Rectal smooth muscle tissue (tissue), 1 donor: ENCODE results near the gene SBNO1.

Experiments
- H3K27ac ChIP-seq: one replicate; pipeline ENCODE4 v1.7.0; 2013; ENCODE audit warnings: low read depth, low read length, inconsistent platforms
- H3K27me3 ChIP-seq: one replicate; pipeline ENCODE4 v1.7.0; 2013; ENCODE audit warnings: low read length; ENCODE audit not compliant: control insufficient read depth, insufficient read depth
- H3K36me3 ChIP-seq: one replicate; pipeline ENCODE4 v1.7.0; 2013; ENCODE audit warnings: low read length; ENCODE audit not compliant: control insufficient read depth, insufficient read depth
- H3K4me1 ChIP-seq: one replicate; pipeline ENCODE4 v1.7.0; 2013; ENCODE audit warnings: low read length; ENCODE audit not compliant: control insufficient read depth, insufficient read depth
- H3K4me3 ChIP-seq: one replicate; pipeline ENCODE4 v1.7.0; 2013; ENCODE audit warnings: low read length
- H3K9ac ChIP-seq: one replicate; pipeline ENCODE4 v1.7.0; 2013; ENCODE audit warnings: low read length

Gene SBNO1

DNA sequence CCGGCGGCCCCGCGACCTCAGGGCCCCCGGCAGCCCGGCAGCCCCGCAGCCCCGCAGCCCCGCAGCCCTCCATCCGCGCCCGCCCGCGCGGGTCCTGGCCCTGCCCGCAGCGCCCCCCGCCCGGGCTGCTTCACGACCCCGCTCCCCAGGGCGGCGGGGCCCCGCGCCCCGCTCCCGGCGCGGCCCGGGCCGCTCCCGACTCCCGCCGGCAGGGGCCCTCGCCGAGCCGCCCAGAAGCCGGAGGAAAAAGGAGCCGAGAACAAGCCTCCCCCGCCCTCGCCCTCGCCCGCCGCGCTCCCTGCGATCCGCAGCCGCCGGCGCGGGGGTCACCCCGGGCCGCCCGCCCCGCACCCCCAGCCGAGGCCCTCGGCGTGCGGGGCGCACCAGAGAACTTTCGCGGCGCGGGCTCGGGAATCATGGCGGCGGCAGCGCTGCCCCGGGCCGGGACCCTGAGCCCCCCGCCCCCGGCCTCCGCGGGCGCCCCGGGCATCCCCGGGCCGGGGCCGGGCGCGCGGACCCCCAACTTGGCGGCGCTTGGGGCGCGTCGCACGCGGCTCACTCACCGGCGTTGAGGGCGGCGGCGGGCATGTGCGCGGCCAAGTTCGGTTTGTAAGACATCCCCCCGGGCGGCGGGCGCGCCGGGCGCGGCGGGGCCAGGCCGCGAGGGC is 93.5 kb downstream of the SBNO1 start:
- H3K36me3 ChIP-seq = peaks cover 6% of the 10 kb centered on the region
- H3K9ac ChIP-seq = no peak overlapping the region
- H3K4me1 ChIP-seq = peaks cover 10% of the 10 kb centered on the region
- no peaks in the 10 kb centered on the region for H3K27me3 ChIP-seq
- peak overlapping the region; percentile 75 for H3K4me3 ChIP-seq
- H3K27ac ChIP-seq = no peak overlapping the region

DNA sequence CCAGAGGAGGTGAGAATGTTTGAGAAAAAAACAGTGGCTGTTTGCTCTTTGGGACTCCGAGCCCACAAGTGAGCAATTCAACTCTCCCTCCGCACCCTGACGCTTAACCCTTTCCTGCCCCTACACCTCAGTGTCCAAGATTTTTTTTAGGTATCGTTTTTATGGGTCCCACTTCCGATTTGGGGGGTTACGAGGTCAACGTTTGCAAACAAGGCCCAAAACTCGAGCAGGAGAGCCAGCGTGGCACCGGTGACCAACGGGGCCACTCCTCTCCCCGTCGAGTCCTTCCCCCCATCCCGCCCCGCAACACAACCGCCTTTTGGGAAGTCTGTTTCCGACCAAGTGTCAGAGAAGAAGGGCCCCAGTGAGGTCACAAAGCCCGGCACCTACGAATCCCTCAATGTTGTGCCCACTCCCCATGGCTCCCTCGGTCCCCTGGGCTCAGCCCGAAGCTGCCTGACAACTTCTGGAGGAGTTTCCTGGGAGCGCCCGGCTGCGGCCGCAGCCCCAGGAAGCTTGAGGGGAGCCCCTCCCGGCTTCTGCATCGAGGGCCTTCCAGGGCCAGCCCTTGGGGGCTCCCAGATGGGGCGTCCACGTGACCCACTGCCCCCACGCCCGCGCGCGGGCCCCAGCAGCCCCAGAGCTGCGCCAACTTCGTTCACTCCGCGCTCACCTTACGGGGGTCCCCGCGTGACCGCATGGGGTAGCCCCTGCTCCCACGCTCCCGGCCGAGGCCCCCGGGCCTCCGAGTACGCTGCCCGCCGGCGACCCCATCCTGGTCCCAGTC is 94.2 kb downstream of the SBNO1 start:
- Histone ChIP-seq H3K27ac (peak overlapping the region; percentile 73), H3K36me3 (peaks cover 6% of the 10 kb centered on the region), H3K9ac (peak overlapping the region; percentile 26), H3K4me3 (peak overlapping the region; percentile 75), H3K27me3 (no peaks in the 10 kb centered on the region), H3K4me1 (peaks cover 10% of the 10 kb centered on the region)

- Histone ChIP-seq H3K27ac (peak overlapping the region; percentile 73), H3K36me3 (peaks cover 6% of the 10 kb centered on the region), H3K4me1 (peaks cover 10% of the 10 kb centered on the region), H3K27me3 (no peaks in the 10 kb centered on the region), H3K9ac (peak overlapping the region; percentile 26), H3K4me3 (peak overlapping the region; percentile 75)
Measured at GRCh38 chr12:123269896-123270213, 94.8 kb downstream of the SBNO1 start.

DNA sequence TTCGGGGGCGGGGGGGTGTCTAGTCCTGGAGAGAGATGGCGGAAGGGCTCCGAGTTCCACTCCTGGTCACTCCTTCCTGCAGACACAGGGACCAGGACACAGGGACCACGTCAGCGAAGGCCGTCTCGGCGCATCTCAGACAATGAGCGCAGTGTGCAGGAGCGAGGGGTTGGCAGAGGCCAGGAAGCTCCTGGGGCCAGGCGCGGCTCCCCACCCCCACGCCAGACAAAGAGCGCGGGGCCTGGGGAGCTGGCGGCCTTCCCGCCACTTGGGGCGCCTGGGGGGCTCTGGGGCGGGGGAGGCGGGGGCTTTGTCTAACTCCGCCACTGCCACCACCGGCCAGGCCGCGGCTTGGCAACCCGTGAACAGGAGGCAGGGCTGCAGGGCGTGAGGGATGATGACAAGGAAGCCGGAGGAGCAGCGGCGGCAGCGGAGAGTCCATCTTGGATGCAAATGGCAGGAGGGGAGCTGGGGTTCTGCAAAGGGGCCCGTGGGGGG is 95.2 kb downstream of the SBNO1 start:
- peaks cover 8% of the 10 kb centered on the region for H3K36me3 ChIP-seq
- H3K4me3 ChIP-seq = peak overlapping the region; percentile 75
- peak overlapping the region; percentile 26 for H3K9ac ChIP-seq
- H3K27me3 ChIP-seq = no peaks in the 10 kb centered on the region
- peak overlapping the region; percentile 73 for H3K27ac ChIP-seq
- H3K4me1 ChIP-seq = peaks cover 10% of the 10 kb centered on the region

GRCh38 chr12:123268850-123269249 is 95.8 kb downstream of the SBNO1 start:
- Histone ChIP-seq H3K4me3 (peak overlapping the region; percentile 24), H3K27ac (peak overlapping the region; percentile 73), H3K36me3 (peaks cover 9% of the 10 kb centered on the region), H3K27me3 (no peaks in the 10 kb centered on the region), H3K9ac (no peak overlapping the region), H3K4me1 (peaks cover 10% of the 10 kb centered on the region)

GRCh38 chr12:123267991-123268843 is 96.4 kb downstream of the SBNO1 start:
- Histone ChIP-seq H3K36me3 (peaks cover 9% of the 10 kb centered on the region), H3K4me1 (peaks cover 10% of the 10 kb centered on the region), H3K4me3 (peak overlapping the region; percentile 24), H3K27me3 (no peaks in the 10 kb centered on the region), H3K27ac (peak overlapping the region; percentile 30), H3K9ac (no peak overlapping the region)

DNA sequence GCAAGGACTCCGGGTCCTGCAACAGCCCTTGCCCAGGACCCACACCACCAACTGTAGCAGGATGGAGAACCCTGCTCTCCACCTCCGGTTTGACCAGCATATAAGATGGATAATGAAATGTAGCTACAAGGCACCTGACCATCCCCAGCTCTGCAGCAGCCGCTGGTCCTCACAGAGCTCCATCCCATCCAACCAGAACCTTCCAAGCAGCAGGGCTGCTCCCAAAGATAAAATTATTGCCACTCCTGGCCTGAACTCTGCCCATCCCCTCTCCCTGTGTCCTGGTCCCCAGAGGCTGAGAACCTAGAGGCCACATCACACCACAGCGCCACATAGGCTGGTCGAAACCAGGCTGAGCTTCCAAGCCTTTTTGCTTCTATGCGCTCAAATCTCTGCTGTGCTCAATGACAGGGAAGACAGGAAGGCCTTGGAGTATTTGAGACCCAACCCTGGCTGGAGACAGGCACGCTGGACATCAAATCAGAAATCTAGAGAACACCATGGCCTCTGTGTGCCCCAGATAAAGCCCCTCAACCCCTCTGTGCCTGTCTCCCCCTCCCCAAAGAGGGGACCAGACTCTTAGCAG is 97.2 kb downstream of the SBNO1 start:
- H3K27ac ChIP-seq = no peak overlapping the region
- peaks cover 9% of the 10 kb centered on the region for H3K4me1 ChIP-seq
- H3K27me3 ChIP-seq = no peaks in the 10 kb centered on the region
- no peak overlapping the region for H3K4me3 ChIP-seq
- H3K36me3 ChIP-seq = peaks cover 12% of the 10 kb centered on the region
- no peak overlapping the region for H3K9ac ChIP-seq

DNA sequence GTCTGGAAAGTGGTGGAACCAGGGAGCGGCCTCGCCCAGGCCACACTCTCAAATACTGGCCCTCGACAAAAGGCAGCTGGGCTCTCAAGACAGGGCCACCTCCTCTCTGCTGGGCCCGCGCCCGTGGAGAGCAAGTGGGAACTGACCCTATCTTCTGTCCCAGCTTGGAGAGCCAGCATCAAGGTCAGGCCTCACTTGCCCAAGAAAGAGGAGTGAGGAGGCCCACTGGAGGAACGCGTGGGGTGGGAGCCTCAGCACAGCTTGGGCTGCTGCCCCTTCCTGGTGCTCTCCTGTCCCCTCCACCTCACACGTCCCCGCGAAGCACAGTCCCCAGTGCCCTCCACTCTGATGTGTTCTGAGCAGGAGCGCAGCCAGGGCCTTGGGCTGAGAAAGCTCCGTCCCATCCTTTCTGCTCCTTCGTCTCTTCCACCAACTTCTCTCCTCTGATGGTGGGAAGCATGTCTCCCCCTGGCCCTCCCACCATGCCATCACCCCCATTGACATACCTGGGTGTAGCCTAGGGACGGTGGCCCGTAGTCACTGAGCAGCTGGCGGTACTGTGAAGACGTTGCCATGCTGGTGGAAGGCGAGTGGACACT is 97.9 kb downstream of the SBNO1 start:
- Histone ChIP-seq H3K9ac (no peak overlapping the region), H3K27ac (no peak overlapping the region), H3K4me1 (peaks cover 6% of the 10 kb centered on the region), H3K36me3 (peaks cover 12% of the 10 kb centered on the region), H3K4me3 (no peak overlapping the region), H3K27me3 (no peaks in the 10 kb centered on the region)

DNA sequence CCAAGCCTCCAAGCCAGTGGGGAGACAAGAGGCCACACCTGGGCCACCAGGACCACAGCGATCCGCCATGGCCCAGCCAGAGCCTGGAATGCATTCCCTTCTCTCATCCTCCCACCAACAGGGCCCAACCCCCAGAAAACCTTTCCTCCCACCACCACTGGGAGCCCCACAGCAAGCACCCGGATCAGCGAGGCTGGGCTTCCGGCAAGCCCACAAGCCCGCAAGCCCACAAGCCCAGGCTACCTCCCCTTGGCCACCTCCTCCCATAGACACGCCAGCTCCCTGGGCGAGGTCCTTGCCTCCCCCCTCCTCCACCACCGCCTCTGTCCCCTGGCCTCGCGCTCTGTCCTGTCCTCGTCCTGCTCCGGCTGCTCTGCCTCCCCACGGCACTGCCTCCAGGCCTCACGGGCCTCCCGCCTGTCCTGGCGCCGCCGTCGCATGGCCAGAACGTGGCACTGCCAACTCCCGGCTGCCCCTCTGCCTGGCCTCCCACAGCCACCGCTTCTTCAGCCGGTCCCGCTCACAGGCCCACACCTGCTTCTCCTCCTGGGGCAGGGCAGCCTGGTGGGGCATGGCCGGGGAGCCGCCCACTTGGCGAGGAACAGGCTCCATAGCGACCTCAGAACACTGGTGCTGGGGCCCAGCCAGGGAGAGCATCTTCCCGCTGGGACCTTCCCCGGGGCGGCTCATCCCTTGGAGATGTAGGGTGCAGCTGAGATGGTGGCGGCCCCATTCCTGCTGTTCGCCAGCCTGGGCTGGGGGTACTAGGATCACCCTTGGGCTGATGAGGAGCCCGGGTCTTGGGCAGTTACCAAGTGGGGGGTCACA is 98.6 kb downstream of the SBNO1 start:
- H3K27ac ChIP-seq = no peak overlapping the region
- H3K27me3 ChIP-seq = no peaks in the 10 kb centered on the region
- peaks cover 12% of the 10 kb centered on the region for H3K36me3 ChIP-seq
- H3K4me1 ChIP-seq = peaks cover 6% of the 10 kb centered on the region
- H3K4me3 ChIP-seq = no peak overlapping the region
- no peak overlapping the region for H3K9ac ChIP-seq

DNA sequence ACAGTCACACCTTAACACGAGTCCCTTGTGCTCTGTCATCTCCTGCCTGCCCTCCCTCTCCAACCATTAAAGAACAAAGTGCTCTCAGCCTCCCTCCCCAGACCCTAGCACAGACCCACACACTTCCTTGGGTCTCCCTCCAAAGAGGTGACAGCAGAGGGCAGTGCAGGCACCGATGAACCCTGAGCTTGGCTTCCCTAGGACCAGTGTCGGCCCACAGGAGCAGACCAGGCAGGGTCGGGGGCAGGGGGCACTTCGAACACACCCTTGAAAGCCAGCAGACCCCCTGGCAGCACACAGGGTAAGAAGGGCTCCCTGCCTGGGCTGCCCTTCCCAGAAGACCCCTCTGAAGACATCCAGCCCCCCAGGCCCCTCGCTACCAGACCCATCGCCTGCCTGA is 100.0 kb downstream of the SBNO1 start:
- H3K4me1 ChIP-seq = peaks cover 3% of the 10 kb centered on the region
- peaks cover 12% of the 10 kb centered on the region for H3K36me3 ChIP-seq
- no peak overlapping the region for H3K9ac ChIP-seq
- no peaks in the 10 kb centered on the region for H3K27me3 ChIP-seq
- no peak overlapping the region for H3K4me3 ChIP-seq
- no peak overlapping the region for H3K27ac ChIP-seq

GRCh38 chr12:123263196-123263817 is 101.3 kb downstream of the SBNO1 start:
- H3K9ac ChIP-seq = no peak overlapping the region
- no peak overlapping the region for H3K4me3 ChIP-seq
- H3K27me3 ChIP-seq = no peaks in the 10 kb centered on the region
- H3K36me3 ChIP-seq = peaks cover 12% of the 10 kb centered on the region
- H3K4me1 ChIP-seq = peaks cover under 1% of the 10 kb centered on the region
- H3K27ac ChIP-seq = no peak overlapping the region
